Gastroesophageal sphincter (tissue), 4 donors: ENCODE results near the gene PTPRN2. TPM values are rescaled to one million over a fixed set of nuclear protein-coding genes. Genes with fewer than 3 reads are reported as not detected.

ENCODE experiments used
- ATAC-seq: fragments of 150-250 bp; one replicate; pipeline ENCODE4 v1.9.1; 2016; ENCODE audit warnings: mild to moderate bottlenecking, moderate library complexity
- H3K27ac ChIP-seq, 4 donors: fragments of 200-600 bp; sonication (generic) in 3 of 4; 1 replicate in 3 of 4; 2 replicates in 1 of 4; pipeline ENCODE4 v1.5.1; 2016 to 2019
- H3K27me3 ChIP-seq: fragments of 200-600 bp; sonication (generic); one replicate; pipeline ENCODE4 v1.5.1; 2019
- H3K36me3 ChIP-seq, 2 donors: fragments of 200-600 bp; sonication (generic); one replicate each; pipeline ENCODE4 v1.5.1; 2019; ENCODE audit warnings: control low read depth in 1 of 2
- H3K4me1 ChIP-seq, 3 donors: fragments of 200-600 bp; sonication (generic); 1 replicate in 2 of 3; 2 replicates in 1 of 3; pipeline ENCODE4 v1.5.1; 2016 to 2019; ENCODE audit warnings: control low read depth in 2 of 3
- H3K4me3 ChIP-seq, 2 donors: fragments of 200-600 bp; sonication (generic); one replicate each; pipeline ENCODE4 v1.5.1; 2019; ENCODE audit warnings: mild to moderate bottlenecking in 1 of 2, moderate library complexity in 1 of 2
- H3K9me3 ChIP-seq, 3 donors: fragments of 200-600 bp; sonication (generic); one replicate each; pipeline ENCODE4 v1.5.1; 2017 to 2019; ENCODE audit warnings: control low read depth in 2 of 3
- EP300 ChIP-seq: sonication (generic); formaldehyde crosslinking; IDR thresholded peaks from one replicate; pipeline ENCODE4 v1.6.1; 2017; ENCODE audit warnings: antibody characterized with exemption, mild to moderate bottlenecking
- POLR2A ChIP-seq, 2 donors: fragments of 450-650 bp; IDR thresholded peaks; one replicate each; pipeline ENCODE4 v1.6.1; 2017; ENCODE audit warnings: antibody characterized with exemption in 2 of 2, mild to moderate bottlenecking in 2 of 2, moderate library complexity in 1 of 2
- POLR2AphosphoS5 ChIP-seq: sonication (generic); formaldehyde crosslinking; IDR thresholded peaks from one replicate; pipeline ENCODE4 v1.6.1; 2017; ENCODE audit warnings: antibody characterized with exemption
- WGBS, 2 donors: methylation state at CpG; one replicate each; pipeline ENCODE4 v1.1.5; 2018; ENCODE audit warnings: low coverage in 1 of 2; 5-methylcytosine and 5-hydroxymethylcytosine counted together
- total RNA-seq, 4 donors: library from RNA; depleted of rRNA; stranded (reverse); fragments of >200 nt; gene quantifications; one replicate each; pipeline ENCODE4 v1.1.0, GENCODE V29; 2016
- TF ChIP-seq, protein P1 (sequence below), 4 experiments: fragments of 200-600 bp in 2 of 4; fragments of 450-650 bp in 2 of 4; sonication (generic) in 1 of 4; IDR thresholded peaks; one replicate each; pipeline ENCODE4 v1.5.1; 2017 to 2019; ENCODE audit warnings: antibody characterized with exemption in 4 of 4, mild to moderate bottlenecking in 2 of 4, moderate library complexity in 2 of 4

The PTPRN2 gene
- total RNA-seq, 4 donors from 2014 or later, result 1.7 to 4.7 (median 3.3) TPM

- no peak overlapping the region for H3K4me3 ChIP-seq
- H3K36me3 ChIP-seq, result no peaks in the 10 kb centered on the region
- H3K4me1 ChIP-seq, result no peaks in the 10 kb centered on the region
- no peak overlapping the region for H3K27ac ChIP-seq
- no peaks in the 10 kb centered on the region for H3K9me3 ChIP-seq
- ATAC-seq, result no peak
- peaks cover 1% of the 10 kb centered on the region for H3K27me3 ChIP-seq
- TF ChIP-seq POLR2AphosphoS5 (no peak), EP300 (no peak)
- WGBS, 2 donors, result 57 to 75% methylated on average over 5 to 11 of the region's 12 CpGs
These were observed 492.9 kb downstream of the PTPRN2 start for GRCh38 chr7:158094671-158095226.

GRCh38 chr7:158094046-158094445, 493.6 kb downstream of the PTPRN2 start:
- no peak overlapping the region for H3K27ac ChIP-seq
- H3K36me3 ChIP-seq, result no peaks in the 10 kb centered on the region
- H3K4me1 ChIP-seq, result no peaks in the 10 kb centered on the region
- no peaks in the 10 kb centered on the region for H3K9me3 ChIP-seq
- TF ChIP-seq EP300 (no peak), POLR2A (IDR thresholded peaks at IDR 0.05) (no peak), POLR2AphosphoS5 (no peak)
- TF ChIP-seq, protein P1, sequence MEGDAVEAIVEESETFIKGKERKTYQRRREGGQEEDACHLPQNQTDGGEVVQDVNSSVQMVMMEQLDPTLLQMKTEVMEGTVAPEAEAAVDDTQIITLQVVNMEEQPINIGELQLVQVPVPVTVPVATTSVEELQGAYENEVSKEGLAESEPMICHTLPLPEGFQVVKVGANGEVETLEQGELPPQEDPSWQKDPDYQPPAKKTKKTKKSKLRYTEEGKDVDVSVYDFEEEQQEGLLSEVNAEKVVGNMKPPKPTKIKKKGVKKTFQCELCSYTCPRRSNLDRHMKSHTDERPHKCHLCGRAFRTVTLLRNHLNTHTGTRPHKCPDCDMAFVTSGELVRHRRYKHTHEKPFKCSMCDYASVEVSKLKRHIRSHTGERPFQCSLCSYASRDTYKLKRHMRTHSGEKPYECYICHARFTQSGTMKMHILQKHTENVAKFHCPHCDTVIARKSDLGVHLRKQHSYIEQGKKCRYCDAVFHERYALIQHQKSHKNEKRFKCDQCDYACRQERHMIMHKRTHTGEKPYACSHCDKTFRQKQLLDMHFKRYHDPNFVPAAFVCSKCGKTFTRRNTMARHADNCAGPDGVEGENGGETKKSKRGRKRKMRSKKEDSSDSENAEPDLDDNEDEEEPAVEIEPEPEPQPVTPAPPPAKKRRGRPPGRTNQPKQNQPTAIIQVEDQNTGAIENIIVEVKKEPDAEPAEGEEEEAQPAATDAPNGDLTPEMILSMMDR (IDR thresholded peaks at IDR 0.05), result no peak
- ATAC-seq, result no peak
- H3K27me3 ChIP-seq, result no peaks in the 10 kb centered on the region
- no peak overlapping the region for H3K4me3 ChIP-seq
- WGBS, 2 donors, result 86 to 96% methylated on average over 1 to 10 of the region's 10 CpGs

DNA sequence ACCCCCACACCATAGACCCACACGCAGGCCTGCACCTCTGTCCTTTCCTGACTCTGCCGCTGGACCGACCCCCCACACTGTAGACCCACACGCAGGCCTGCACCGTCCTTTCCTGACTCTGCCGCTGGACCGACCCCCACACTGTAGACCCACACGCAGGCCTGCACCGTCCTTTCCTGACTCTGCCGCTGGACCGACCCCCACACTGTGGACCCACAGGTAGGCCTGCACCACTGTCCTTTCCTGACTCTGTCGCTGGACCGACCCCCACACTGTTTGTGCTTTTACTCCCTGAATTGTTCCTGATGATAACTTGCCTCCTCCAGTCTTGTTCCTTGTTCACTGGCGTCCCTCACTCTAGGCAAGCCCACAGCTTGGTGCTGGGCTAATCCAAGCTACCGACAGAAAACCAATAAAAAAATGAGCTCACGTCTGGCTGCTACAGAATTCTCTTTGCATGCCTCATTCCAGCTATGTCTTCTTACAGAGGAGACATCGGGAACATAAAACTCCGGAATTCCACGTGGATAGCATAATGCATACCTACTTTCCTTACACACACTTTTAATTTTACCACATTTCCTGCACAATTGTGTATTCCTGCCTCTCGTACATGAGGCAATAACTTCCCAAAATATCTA, 494.3 kb downstream of the PTPRN2 start:
- 84 to 88% methylated on average over 14 to 18 of the region's 20 CpGs for WGBS, 2 donors
- ATAC-seq, result no peak
- H3K4me3 ChIP-seq, result no peak overlapping the region
- no peaks in the 10 kb centered on the region for H3K4me1 ChIP-seq
- H3K27me3 ChIP-seq, result no peaks in the 10 kb centered on the region
- no peak for TF ChIP-seq EP300
- no peak for TF ChIP-seq POLR2A (IDR thresholded peaks at IDR 0.05)
- TF ChIP-seq, protein P1 (IDR thresholded peaks at IDR 0.05), result no peak
- TF ChIP-seq POLR2AphosphoS5, result no peak
- no peaks in the 10 kb centered on the region for H3K36me3 ChIP-seq
- H3K27ac ChIP-seq, result no peak overlapping the region
- H3K9me3 ChIP-seq, result no peaks in the 10 kb centered on the region

GRCh38 chr7:158087196-158087595, 500.4 kb downstream of the PTPRN2 start:
- ATAC-seq, result no peak
- Histone ChIP-seq H3K9me3 (peaks cover 0 to 12% (median 0%) of the 10 kb centered on the region in 3 donors), H3K27me3 (peaks cover 19% of the 10 kb centered on the region), H3K4me3 (no peak overlapping the region), H3K4me1 (no peaks in the 10 kb centered on the region), H3K36me3 (no peaks in the 10 kb centered on the region), H3K27ac (no peak overlapping the region)
- TF ChIP-seq POLR2A (IDR thresholded peaks at IDR 0.05), result no peak
- TF ChIP-seq POLR2AphosphoS5, result no peak
- TF ChIP-seq, protein P1 (IDR thresholded peaks at IDR 0.05), result no peak
- TF ChIP-seq EP300, result no peak
- WGBS, 2 donors, result 90 to 100% methylated on average over 2 to 6 of the region's 14 CpGs

GRCh38 chr7:158085741-158086695, 501.6 kb downstream of the PTPRN2 start:
- Histone ChIP-seq H3K4me1 (no peaks in the 10 kb centered on the region), H3K36me3 (no peaks in the 10 kb centered on the region), H3K4me3 (no peak overlapping the region), H3K27me3 (peaks cover 19% of the 10 kb centered on the region), H3K27ac (no peak overlapping the region), H3K9me3 (peaks cover 0 to 12% (median 0%) of the 10 kb centered on the region in 3 donors)
- ATAC-seq, result no peak
- WGBS, 2 donors, result 88 to 91% methylated on average over 6 to 24 of the region's 30 CpGs
- no peak for TF ChIP-seq POLR2AphosphoS5
- TF ChIP-seq, protein P1 (IDR thresholded peaks at IDR 0.05), result no peak
- no peak for TF ChIP-seq EP300
- no peak for TF ChIP-seq POLR2A (IDR thresholded peaks at IDR 0.05)
